HG02852 (cell line): ENCODE results near the gene CRADD.

Source experiments
- ATAC-seq: cut with Tn5 transposase; IDR thresholded peaks from one replicate; pipeline ENCODE4 v1.9.1; 2021; ENCODE audit warnings: mild to moderate bottlenecking, moderate library complexity; ENCODE audit not compliant: unreplicated experiment

CRADD gene

GRCh38 chr12:93802698-93803423 lies 125.7 kb downstream of the CRADD start:
- ATAC-seq, result no peak

DNA sequence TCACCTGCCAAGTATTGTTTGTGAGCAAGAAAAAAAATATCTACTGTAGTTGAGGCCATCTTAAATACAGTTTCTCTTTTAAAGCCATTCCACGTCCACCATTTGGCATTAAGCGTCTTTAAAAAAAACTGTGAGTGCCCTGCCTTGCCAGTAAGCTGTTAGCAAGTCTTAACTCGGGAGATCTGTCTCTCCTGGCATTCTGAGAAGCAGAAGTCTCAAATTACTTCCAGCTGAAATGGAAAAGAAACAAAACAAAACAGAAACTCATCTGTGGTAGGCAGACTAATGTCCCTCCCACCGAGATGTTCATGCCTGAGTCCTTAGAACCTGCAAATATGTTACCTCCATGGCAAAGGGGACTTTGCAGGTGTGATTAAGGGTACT lies 126.2 kb downstream of the CRADD start:
- ATAC-seq, result no peak

DNA sequence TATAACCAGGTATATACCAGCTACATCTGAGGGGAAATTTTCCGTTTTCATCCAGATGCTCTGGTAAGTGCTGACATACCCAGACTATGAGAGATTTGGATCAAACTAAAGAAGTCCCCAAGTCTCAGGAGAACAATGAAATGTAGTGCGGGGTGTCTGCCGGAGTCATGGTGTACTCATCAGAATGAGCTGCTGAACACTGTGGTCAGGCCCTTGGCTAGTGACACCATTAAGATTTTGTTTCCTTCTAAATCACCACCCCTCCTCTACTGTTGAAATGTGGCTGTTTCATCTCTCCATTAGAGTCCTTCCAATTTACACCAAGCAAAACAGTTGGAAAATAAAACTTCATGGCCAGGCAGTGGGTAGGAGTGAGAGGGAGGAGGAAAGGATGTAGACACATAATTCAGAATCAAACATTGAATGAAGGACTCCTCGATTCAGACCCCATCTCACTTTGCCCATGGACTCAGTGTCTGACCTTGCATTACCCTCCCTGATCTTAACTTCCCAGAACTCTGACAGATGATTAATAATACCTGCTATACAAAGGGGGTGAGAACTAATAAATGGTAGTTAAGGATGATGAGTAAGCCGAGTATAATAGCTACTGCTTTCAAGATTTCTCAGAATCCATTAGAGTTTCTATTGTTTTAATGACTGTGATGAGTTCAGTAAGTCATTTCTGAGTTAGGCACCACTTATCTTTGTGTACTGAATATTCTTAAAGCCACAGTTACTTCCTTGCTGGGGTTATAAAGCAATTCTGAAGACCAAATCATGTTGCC lies 127.4 kb downstream of the CRADD start:
- no peak for ATAC-seq

DNA sequence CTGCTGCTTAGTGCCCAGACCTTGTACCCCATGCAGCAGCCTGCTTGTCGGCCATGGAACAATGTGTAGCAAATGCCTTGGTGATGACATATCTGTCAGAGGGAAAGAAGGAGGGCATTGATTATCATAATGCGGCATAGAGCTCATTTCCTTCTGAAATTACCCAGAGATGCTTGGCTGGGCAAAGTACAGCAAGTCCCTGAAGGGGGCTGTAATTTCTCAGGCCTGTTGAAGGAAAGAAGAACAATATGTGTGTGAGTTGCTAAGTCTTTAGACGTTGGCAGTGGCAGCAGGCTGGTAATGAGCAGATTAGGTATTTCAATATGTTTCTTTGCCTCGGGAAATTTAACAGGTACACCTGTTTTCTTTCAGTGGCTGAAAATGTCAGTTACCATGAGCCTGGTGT lies 128.6 kb downstream of the CRADD start:
- no peak for ATAC-seq

- no peak for ATAC-seq
Measured at GRCh38 chr12:93807354-93807753, 130.2 kb downstream of the CRADD start.

- ATAC-seq, result no peak
Measured at GRCh38 chr12:93808169-93808899, 131.2 kb downstream of the CRADD start.

DNA sequence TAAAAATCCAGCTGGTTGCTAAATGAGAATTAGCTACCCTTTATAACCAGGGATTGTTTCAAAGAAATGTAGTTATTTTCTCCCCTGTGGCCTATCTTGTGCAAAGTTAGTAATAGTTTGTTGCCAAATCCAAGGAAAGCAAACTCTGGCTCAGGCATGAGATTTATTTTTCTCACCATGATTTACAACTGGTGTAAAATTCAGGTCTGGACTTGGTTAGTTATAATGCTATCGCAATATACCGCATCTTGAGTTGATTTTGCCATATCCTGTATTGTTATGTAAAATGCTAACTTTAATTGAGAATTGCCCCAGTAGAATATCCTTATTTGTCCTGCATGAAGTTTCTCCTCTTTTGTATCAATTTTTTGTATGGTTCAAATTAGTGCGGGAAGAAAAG lies 135.5 kb downstream of the CRADD start:
- no peak for ATAC-seq

- no peak for ATAC-seq
Measured at GRCh38 chr12:93813186-93813585, 136.0 kb downstream of the CRADD start.

- no peak for ATAC-seq
Measured at GRCh38 chr12:93813972-93814821, 137.0 kb downstream of the CRADD start.

- ATAC-seq, result no peak
Measured at GRCh38 chr12:93818488-93819049, 141.4 kb downstream of the CRADD start.

- ATAC-seq, result no peak
Measured at GRCh38 chr12:93819050-93819491, 141.9 kb downstream of the CRADD start.

- no peak for ATAC-seq
Measured at GRCh38 chr12:93823616-93824391, 146.6 kb downstream of the CRADD start.

GRCh38 chr12:93824514-93825500 lies 147.6 kb downstream of the CRADD start:
- ATAC-seq, result no peak

- ATAC-seq, result no peak
Measured at GRCh38 chr12:93825501-93825888, 148.3 kb downstream of the CRADD start.

GRCh38 chr12:93825931-93826555 lies 148.9 kb downstream of the CRADD start:
- no peak for ATAC-seq

DNA sequence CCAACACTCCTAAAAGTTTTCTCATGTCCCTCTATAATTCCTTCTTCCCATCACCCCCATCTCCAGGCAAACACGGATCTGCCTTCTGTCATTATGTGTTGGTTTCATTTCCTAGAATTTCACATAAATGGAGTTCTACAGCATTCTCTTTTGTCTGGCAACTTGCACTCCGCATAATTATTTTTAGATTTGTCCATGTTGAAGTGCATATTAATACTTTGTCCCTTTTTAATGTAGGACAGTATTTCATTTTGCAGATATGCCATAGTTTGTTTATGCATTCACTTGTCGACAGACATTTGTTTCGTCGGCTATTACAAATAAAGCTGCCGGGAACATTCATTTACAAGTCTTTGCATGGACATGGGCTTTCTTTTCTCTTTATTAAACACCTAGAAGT lies 150.0 kb downstream of the CRADD start:
- no peak for ATAC-seq

DNA sequence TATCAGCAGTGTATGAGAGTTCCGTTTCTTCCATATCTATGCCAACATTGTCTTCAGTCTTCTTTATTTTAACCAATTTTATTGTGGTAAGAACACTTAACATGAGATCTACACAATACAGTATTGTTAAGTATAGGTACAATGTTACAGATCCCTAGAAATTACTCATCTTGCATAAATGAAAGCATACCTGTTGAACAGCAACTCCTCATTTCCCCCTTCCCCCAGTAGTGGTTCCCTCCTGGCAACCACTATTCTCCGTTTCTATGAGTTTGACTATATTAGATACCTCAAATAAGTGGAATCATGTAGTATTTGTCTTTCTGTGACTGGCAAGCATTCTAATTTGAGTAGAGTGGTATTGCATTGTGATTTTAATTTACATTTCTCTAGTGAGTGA lies 150.5 kb downstream of the CRADD start:
- ATAC-seq, result no peak

GRCh38 chr12:93829016-93829415 lies 151.8 kb downstream of the CRADD start:
- ATAC-seq, result no peak
